PC-9 (cell line): ENCODE data around the gene CFAP65. TPM values are rescaled to one million over a fixed set of nuclear protein-coding genes. Genes with fewer than 3 reads are reported as not detected.

Experiments
- BruUV-seq: library from RNA; stranded (reverse); fragments of 400-500 nt; replicated peaks from 2 replicates; lab custom pipeline; 2021; lab: Mats Ljungman, UMichigan
- CTCF ChIA-PET: fragments of 300-600 bp; sonication (Branson Sonifier 250); formaldehyde crosslinking; loops from one replicate; lab custom pipeline; 2022; ENCODE audit warnings: antibody characterized with exemption; lab: Charles Lee
- POLR2A ChIA-PET: fragments of 300-600 bp; sonication (Branson Sonifier 250); formaldehyde crosslinking; loops from one replicate; lab custom pipeline; 2022; ENCODE audit warnings: antibody characterized with exemption; ENCODE audit not compliant: unreplicated experiment; lab: Charles Lee
- DNase-seq, 2 experiments: peaks; one replicate each; pipeline versions ENCODE4 v3.0.0 to v3.0.0-alpha.2; 2015 to 2022; ENCODE audit warnings: mixed read lengths in 1 of 2
- H2AFZ ChIP-seq: fragments of 200-600 bp; sonication (generic); 2 replicates; pipeline ENCODE4 v1.8.1; 2017; ENCODE audit warnings: antibody characterized with exemption
- H3F3A ChIP-seq: fragments of 200-600 bp; sonication (generic); 2 replicates; pipeline ENCODE4 v1.8.1; 2017; ENCODE audit warnings: antibody characterized with exemption, mild to moderate bottlenecking, low read depth; ENCODE audit not compliant: insufficient read depth
- H3K27ac ChIP-seq: fragments of 200-600 bp; sonication (generic); 2 replicates; pipeline ENCODE4 v1.6.1; 2016; ENCODE audit warnings: mixed run types
- H3K27me3 ChIP-seq: fragments of 200-600 bp; sonication (generic); 2 replicates; pipeline ENCODE4 v1.6.1; 2016; ENCODE audit warnings: low read depth, mixed run types; ENCODE audit not compliant: insufficient read depth
- H3K36me3 ChIP-seq: fragments of 200-600 bp; sonication (generic); 2 replicates; pipeline ENCODE4 v1.6.1; 2016; ENCODE audit warnings: low read depth, mixed run types
- H3K4me1 ChIP-seq: fragments of 200-600 bp; sonication (generic); replicated peaks from 2 replicates; pipeline ENCODE4 v1.6.1; 2016; ENCODE audit warnings: mixed run types; ENCODE audit not compliant: insufficient read depth
- H3K4me2 ChIP-seq: fragments of 200-600 bp; sonication (generic); 2 replicates; pipeline ENCODE4 v1.6.1; 2017; ENCODE audit warnings: mixed run types
- H3K4me3 ChIP-seq: fragments of 200-600 bp; sonication (generic); 2 replicates; pipeline ENCODE4 v1.6.1; 2016; ENCODE audit warnings: mixed run types
- H3K79me2 ChIP-seq: fragments of 200-600 bp; sonication (generic); 2 replicates; pipeline ENCODE4 v1.6.1; 2017; ENCODE audit warnings: low read depth, mixed run types
- H3K9me2 ChIP-seq: fragments of 200-600 bp; sonication (generic); 2 replicates; pipeline ENCODE4 v1.8.1; 2017; ENCODE audit warnings: mild to moderate bottlenecking; ENCODE audit not compliant: insufficient read depth
- H3K9me3 ChIP-seq: fragments of 200-600 bp; sonication (generic); 2 replicates; pipeline ENCODE4 v1.8.1; 2016; ENCODE audit warnings: low read depth; ENCODE audit not compliant: insufficient read depth
- H4K20me1 ChIP-seq: fragments of 200-600 bp; sonication (generic); 2 replicates; pipeline ENCODE4 v1.8.1; 2017; ENCODE audit not compliant: insufficient read depth
- EZH2 ChIP-seq: fragments of 200-600 bp; sonication (generic); IDR thresholded peaks from 2 replicates; pipeline ENCODE4 v1.8.0; 2017; ENCODE audit warnings: antibody characterized with exemption, low read depth
- intact Hi-C: fragments of 100-400 bp; cut with micrococcal nuclease; formaldehyde crosslinking; loops from one replicate; pipeline ENCODE4 v1.10.0; 2022; ENCODE audit not compliant: unreplicated experiment
- total RNA-seq: library from RNA; stranded (reverse); gene quantifications from 2 replicates; pipeline ENCODE4 v1.2.3, GENCODE V29; 2021
- TF ChIP-seq, protein P1 (sequence below): fragments of 200-600 bp; sonication (generic); conservative IDR thresholded peaks from 2 replicates; pipeline ENCODE4 v1.6.1; 2017; ENCODE audit warnings: mixed run types, antibody characterized with exemption, mild to moderate bottlenecking, moderate library complexity

The CFAP65 gene
- total RNA-seq, 1 experiment from 2014 or later = not detected

DNA sequence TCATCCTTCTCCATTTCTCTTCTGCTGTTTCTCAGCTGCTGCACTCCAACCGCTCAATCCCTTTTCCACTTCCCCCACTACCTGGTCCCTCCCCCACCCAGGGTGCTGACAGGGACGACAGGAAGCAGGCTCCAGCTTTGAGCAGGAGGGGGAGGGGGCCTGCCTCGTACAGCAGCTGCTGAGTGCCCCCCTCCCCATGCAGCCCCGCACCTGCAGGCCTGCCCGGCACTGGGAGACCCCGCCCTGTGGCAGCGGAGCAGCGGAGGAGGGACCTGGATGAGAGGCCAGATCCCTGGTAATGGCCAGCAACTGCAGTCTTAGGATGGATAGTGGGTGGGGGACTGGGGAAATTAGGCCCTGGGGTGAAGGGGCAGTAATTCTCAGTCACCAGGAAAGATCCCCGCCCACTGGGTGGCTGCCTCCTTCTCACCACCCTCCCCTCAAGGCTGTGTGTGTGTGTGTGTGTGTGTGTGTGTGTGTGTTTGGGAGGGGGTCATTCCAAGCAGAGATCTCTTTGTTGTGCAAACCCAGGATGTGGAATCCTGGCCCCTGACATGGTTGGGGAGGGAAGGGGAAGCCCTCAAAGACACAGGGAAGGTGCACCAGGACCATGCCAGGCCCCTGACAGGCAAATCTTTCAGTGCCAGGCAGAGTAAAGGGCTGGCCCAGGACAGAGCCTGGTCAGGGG lies 41.3 kb downstream of the CFAP65 start:
- Histone ChIP-seq H2AFZ (no peak overlapping the region), H3K27ac (no peak overlapping the region), H3K9me3 (no peaks in the 10 kb centered on the region), H3K27me3 (peaks cover 26% of the 10 kb centered on the region), H3K79me2 (no peaks in the 10 kb centered on the region), H4K20me1 (no peaks in the 10 kb centered on the region), H3K4me3 (no peak overlapping the region), H3K36me3 (no peaks in the 10 kb centered on the region), H3K4me2 (no peak overlapping the region), H3K9me2 (no peaks in the 10 kb centered on the region), H3F3A (0 out of 2 replicates have a peak, but pooled peaks cover 3% of the 10 kb centered on the region), H3K4me1 (0 out of 2 replicates have a peak, but pooled peaks cover 5% of the 10 kb centered on the region)
- TF ChIP-seq EZH2 = no peak
- TF ChIP-seq, protein P1, sequence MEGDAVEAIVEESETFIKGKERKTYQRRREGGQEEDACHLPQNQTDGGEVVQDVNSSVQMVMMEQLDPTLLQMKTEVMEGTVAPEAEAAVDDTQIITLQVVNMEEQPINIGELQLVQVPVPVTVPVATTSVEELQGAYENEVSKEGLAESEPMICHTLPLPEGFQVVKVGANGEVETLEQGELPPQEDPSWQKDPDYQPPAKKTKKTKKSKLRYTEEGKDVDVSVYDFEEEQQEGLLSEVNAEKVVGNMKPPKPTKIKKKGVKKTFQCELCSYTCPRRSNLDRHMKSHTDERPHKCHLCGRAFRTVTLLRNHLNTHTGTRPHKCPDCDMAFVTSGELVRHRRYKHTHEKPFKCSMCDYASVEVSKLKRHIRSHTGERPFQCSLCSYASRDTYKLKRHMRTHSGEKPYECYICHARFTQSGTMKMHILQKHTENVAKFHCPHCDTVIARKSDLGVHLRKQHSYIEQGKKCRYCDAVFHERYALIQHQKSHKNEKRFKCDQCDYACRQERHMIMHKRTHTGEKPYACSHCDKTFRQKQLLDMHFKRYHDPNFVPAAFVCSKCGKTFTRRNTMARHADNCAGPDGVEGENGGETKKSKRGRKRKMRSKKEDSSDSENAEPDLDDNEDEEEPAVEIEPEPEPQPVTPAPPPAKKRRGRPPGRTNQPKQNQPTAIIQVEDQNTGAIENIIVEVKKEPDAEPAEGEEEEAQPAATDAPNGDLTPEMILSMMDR = no peak
- BruUV-seq = no TSS peak
- POLR2A ChIA-PET = no interaction called here
- DNase-seq = no peak
- CTCF ChIA-PET = no interaction called here
- intact Hi-C loops = loop anchor here (5.0 kb wide), 4 partner anchors 57 to 157 kb away; no protein-coding TSS in a partner anchor

DNA sequence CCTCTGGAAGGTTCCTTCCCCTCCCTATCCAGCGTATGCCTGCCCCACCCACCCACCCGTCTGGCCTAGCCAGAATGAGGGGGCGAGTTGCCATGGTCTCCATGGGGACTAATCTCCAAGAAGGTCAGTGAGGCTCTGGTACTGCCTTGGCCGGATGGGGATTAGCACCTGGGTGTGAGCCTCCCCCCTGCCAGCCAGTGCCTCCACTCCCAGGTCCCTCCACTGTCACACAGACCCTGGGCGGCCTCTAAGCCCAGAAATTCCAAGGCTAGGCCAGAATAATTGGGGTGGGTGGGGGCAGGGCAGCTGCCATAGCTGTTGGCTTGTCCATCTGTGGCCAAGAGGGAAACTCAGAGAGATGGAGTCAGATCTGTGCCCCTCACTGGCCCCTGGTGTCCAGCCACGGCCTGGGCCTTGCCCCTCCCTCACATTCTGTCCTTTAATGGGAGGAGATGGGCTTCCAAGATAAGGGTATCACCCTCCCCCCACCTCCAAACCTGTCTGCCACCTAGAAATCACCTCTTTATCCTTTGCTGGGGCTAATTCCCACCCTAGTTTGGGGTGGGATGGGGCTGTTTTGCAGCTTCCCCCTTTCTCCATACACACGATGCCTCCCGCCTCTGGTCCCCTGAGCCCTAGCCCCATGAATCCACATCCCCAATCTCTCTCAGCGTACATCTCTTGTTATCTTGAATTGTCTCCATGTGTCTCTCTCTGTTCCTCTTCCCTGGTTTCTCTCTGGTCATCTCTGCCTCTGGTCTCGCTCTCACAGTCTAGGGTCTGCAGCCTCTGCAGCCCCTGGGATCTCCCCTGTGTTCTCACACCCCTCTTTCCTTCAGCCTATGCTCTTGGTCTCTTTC lies 42.1 kb downstream of the CFAP65 start:
- ChIA-PET POLR2A (no interaction called here), CTCF (no interaction called here)
- Histone ChIP-seq H3K4me3 (no peak overlapping the region), H3K27me3 (peaks cover 28% of the 10 kb centered on the region), H3K27ac (no peak overlapping the region), H3K4me1 (peaks cover 7% of the 10 kb centered on the region; the same call in 1 of the 2 replicates), H3K9me3 (no peaks in the 10 kb centered on the region), H3K4me2 (no peak overlapping the region), H3K36me3 (no peaks in the 10 kb centered on the region), H3F3A (0 out of 2 replicates have a peak, but pooled peaks cover 3% of the 10 kb centered on the region), H4K20me1 (no peaks in the 10 kb centered on the region), H3K79me2 (no peaks in the 10 kb centered on the region), H3K9me2 (no peaks in the 10 kb centered on the region), H2AFZ (no peak overlapping the region)
- intact Hi-C loops = loop anchor here (5.0 kb wide), 1 partner anchor 58 kb away; no protein-coding TSS in a partner anchor
- TF ChIP-seq EZH2 = no peak
- TF ChIP-seq, protein P1 = no peak
- DNase-seq = no peak
- no TSS peak for BruUV-seq

DNA sequence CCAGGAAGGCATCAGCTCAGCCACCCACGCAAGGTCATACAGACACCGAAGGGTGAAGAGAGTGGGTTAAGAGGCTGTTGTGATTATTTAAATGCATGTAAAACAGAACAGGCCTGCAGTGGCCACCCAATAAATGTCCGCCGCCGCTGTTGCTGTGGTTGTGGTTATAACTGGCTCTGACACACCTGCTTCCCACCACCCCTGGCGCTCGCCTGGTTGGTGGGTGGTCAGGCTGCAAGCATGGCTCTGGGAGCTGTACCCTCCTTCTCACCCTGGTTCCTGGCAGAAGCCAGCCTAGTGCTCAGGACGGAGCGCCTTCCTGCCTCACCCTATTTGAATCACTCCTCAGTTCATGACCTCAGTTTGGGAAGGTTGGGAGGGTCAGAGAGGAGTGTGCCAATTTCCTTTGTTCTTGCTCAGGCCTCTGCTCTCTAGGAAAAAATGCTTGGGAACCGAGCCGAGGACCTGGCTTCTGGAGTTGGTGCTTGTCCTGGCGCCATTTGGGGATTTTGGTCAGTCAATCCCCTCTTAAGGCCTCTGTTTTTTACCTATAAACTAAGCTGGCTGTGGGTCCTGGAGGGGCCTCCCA lies 42.8 kb downstream of the CFAP65 start:
- Histone ChIP-seq H3K9me2 (no peaks in the 10 kb centered on the region), H3K4me1 (peaks cover 14% of the 10 kb centered on the region; the same call in 1 of the 2 replicates), H3K4me3 (no peak overlapping the region), H3K9me3 (no peaks in the 10 kb centered on the region), H3K36me3 (no peaks in the 10 kb centered on the region), H2AFZ (no peak overlapping the region), H3K79me2 (no peaks in the 10 kb centered on the region), H4K20me1 (no peaks in the 10 kb centered on the region), H3K27me3 (peaks cover 28% of the 10 kb centered on the region), H3K27ac (no peak overlapping the region), H3K4me2 (no peak overlapping the region), H3F3A (0 out of 2 replicates have a peak, but pooled peaks cover 3% of the 10 kb centered on the region)
- DNase-seq = no peak
- BruUV-seq = no TSS peak
- intact Hi-C loops = loop anchor here (5.0 kb wide), 1 partner anchor 59 kb away; no protein-coding TSS in a partner anchor
- POLR2A ChIA-PET = no interaction called here
- no peak for TF ChIP-seq EZH2
- TF ChIP-seq, protein P1 = no peak
- CTCF ChIA-PET = no interaction called here
